NCI-H446 treated with DMSO at 0.1 percent for 48 hours (cell line): ENCODE measurements around the gene XRN1.

Experiments
- DNase-seq: peaks from one replicate; lab custom pipeline; 2025; lab: John Stamatoyannopoulos, UW

XRN1 gene

DNA sequence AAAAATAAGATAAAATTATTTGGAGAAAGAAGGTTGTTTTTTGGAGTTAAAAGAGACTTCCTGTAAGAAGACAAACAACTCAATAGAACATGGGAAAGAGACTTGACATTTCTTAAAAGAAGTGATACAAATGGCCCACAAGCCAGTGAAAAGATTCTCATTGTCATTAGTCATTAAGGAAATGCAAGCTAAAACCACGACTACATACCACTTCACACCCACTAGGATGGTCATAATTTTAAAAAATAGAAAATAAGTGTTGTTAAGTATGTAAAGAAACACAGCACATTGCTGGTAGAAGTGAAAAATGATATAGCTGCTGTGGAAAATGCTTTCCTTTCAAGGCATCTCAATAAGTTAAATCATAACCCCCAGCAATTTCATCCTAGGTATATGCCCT is 178.1 kb downstream of the XRN1 start:
- DNase-seq = no peak

- no peak for DNase-seq
Observed at GRCh38 chr3:142268426-142268825, 179.4 kb downstream of the XRN1 start.

- no peak for DNase-seq
Observed at GRCh38 chr3:142267269-142267668, 180.6 kb downstream of the XRN1 start.

DNA sequence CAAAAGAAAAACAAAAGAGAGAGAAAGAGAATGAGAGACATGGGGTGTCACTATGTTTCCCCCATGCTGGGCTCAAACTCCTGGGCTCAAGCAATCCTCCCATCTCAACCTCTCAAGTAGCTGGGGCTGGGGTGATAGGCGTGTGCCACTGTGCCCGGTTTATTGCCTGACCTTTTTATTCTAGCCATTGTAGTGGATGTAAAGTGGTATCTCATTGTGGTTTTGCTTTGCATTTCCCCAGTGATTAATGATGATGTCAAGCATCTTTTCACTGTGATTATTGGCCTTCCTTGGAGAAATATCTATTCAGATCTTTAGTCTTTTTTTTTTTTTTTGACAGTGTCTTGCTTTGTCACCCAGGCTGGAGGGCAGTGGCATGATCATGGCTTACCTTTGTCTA is 184.7 kb downstream of the XRN1 start:
- DNase-seq = no peak

- no peak for DNase-seq
Observed at GRCh38 chr3:142259359-142259758, 188.5 kb downstream of the XRN1 start.

GRCh38 chr3:142256712-142257333 is 191.0 kb downstream of the XRN1 start:
- DNase-seq = no peak
